SK-N-SH (cell line): ENCODE results near the gene HOXA6. TPM values are rescaled to one million over a fixed set of nuclear protein-coding genes. Genes with fewer than 3 reads are reported as not detected.

Experiments used
- CTCF ChIA-PET: fragments of 300-600, 350-600 bp; formaldehyde crosslinking; extraction: SDS; loops from one replicate; lab custom pipeline; 2021; lab: Yijun Ruan, JAX
- POLR2A ChIA-PET: fragments of 350-600 bp; sonication (Branson Sonifier 250); formaldehyde crosslinking; extraction: SDS; loops from one replicate; lab custom pipeline; 2020; ENCODE audit warnings: antibody characterized with exemption, inconsistent platforms; lab: Yijun Ruan, JAX
- DNase-seq: peaks from one replicate; pipeline ENCODE4 v3.0.0; 2012
- H2AFZ ChIP-seq: fragments of 200-600 bp; sonication (generic); 2 replicates; pipeline ENCODE4 v1.8.1; 2016; ENCODE audit warnings: antibody characterized with exemption, mild to moderate bottlenecking, low read depth
- H3F3A ChIP-seq: fragments of 200-600 bp; sonication (generic); replicated peaks from 2 replicates; pipeline ENCODE3; 2016; ENCODE audit warnings: antibody characterized with exemption, mild to moderate bottlenecking; ENCODE audit not compliant: insufficient read depth
- H3K27ac ChIP-seq, 2 experiments: fragments of 200-500 bp in 1 of 2; fragments of 200-600 bp in 1 of 2; sonication (Bioruptor generic) in 1 of 2; sonication (generic), shearing (Covaris generic) in 1 of 2; 2 replicates each; pipeline versions ENCODE4 v1.5.1 to v1.6.1; 2014 to 2016; ENCODE audit warnings: low read depth in 2 of 2, inconsistent platforms in 1 of 2, low read length in 1 of 2, mild to moderate bottlenecking in 1 of 2, mixed read lengths in 1 of 2
- H3K27me3 ChIP-seq: fragments of 200-600 bp; sonication (generic), shearing (Covaris generic); 2 replicates; pipeline ENCODE4 v1.6.1; 2016; ENCODE audit warnings: mixed run types; ENCODE audit not compliant: insufficient read depth
- H3K36me3 ChIP-seq, 2 experiments: fragments of 200-500 bp in 1 of 2; fragments of 200-600 bp in 1 of 2; sonication (Bioruptor generic) in 1 of 2; sonication (generic) in 1 of 2; replicated peaks in 1 of 2; 2 replicates each; pipeline versions ENCODE3 to v1.5.1; 2014 to 2016; ENCODE audit warnings: low read length in 1 of 2, mild to moderate bottlenecking in 1 of 2; ENCODE audit not compliant: insufficient read depth in 2 of 2, control insufficient read depth in 1 of 2
- H3K4me1 ChIP-seq, 2 experiments: fragments of 200-500 bp in 1 of 2; fragments of 200-600 bp in 1 of 2; sonication (Bioruptor generic) in 1 of 2; sonication (generic), shearing (Covaris generic) in 1 of 2; 2 replicates each; pipeline versions ENCODE4 v1.5.1 to v1.6.1; 2014 to 2016; ENCODE audit warnings: low read depth in 1 of 2, low read length in 1 of 2, mixed run types in 1 of 2; ENCODE audit not compliant: insufficient read depth in 2 of 2, control insufficient read depth in 1 of 2
- H3K4me2 ChIP-seq: fragments of 200-600 bp; sonication (generic), shearing (Covaris generic); 2 replicates; pipeline ENCODE4 v1.6.1; 2017; ENCODE audit warnings: mixed run types
- H3K4me3 ChIP-seq, 2 experiments: fragments of 200-500 bp in 1 of 2; fragments of 200-600 bp in 1 of 2; sonication (Bioruptor generic) in 1 of 2; sonication (generic), shearing (Covaris generic) in 1 of 2; 2 replicates each; pipeline versions ENCODE4 v1.5.1 to v1.8.1; 2014 to 2016; ENCODE audit warnings: low read depth in 2 of 2, inconsistent platforms in 1 of 2, low read length in 1 of 2, mild to moderate bottlenecking in 1 of 2, mixed read lengths in 1 of 2, moderate library complexity in 1 of 2
- H3K79me2 ChIP-seq: fragments of 200-600 bp; sonication (generic); 2 replicates; pipeline ENCODE4 v1.8.1; 2017; ENCODE audit warnings: mild to moderate bottlenecking; ENCODE audit not compliant: insufficient read depth
- H3K9ac ChIP-seq: fragments of 200-600 bp; sonication (generic); 2 replicates; pipeline ENCODE4 v1.6.1; 2017; ENCODE audit warnings: mixed run types
- H3K9me2 ChIP-seq: fragments of 200-600 bp; sonication (generic); 2 replicates; pipeline ENCODE4 v1.6.1; 2017; ENCODE audit warnings: mixed run types
- H3K9me3 ChIP-seq: fragments of 200-600 bp; sonication (generic); 2 replicates; pipeline ENCODE4 v1.6.1; 2017; ENCODE audit warnings: mixed run types, mild to moderate bottlenecking, moderate library complexity
- H4K20me1 ChIP-seq: fragments of 200-600 bp; sonication (generic); 2 replicates; pipeline ENCODE4 v1.6.1; 2017; ENCODE audit warnings: mild to moderate bottlenecking, mixed run types; ENCODE audit not compliant: insufficient read depth
- CHD2 ChIP-seq: fragments of 150-350 bp; IDR thresholded peaks from 2 replicates; pipeline ENCODE4 v1.6.1; 2018; ENCODE audit warnings: low read length; ENCODE audit not compliant: partially characterized antibody
- CTCF ChIP-seq: fragments of 200-600 bp; sonication (generic); IDR thresholded peaks from 2 replicates; pipeline ENCODE4 v1.6.1; 2017; ENCODE audit warnings: antibody characterized with exemption, mild to moderate bottlenecking, moderate library complexity
- ELF1 ChIP-seq: IDR thresholded peaks from 2 replicates; pipeline ENCODE4 v1.4.0; 2012
- EP300 ChIP-seq, 2 experiments: IDR thresholded peaks; 2 replicates each; pipeline versions ENCODE4 v1.4.0 to v1.6.1; 2012; ENCODE audit warnings: borderline replicate concordance in 1 of 2, low read depth in 1 of 2, low read length in 1 of 2
- EZH2phosphoT487 ChIP-seq: fragments of 200-600 bp; sonication (generic); IDR thresholded peaks from 2 replicates; pipeline ENCODE4 v1.6.1; 2017; ENCODE audit warnings: low read depth, mixed run types, mild to moderate bottlenecking, antibody characterized with exemption, moderate library complexity, borderline replicate concordance
- GABPA ChIP-seq: IDR thresholded peaks from 2 replicates; pipeline ENCODE4 v1.4.0; 2012; ENCODE audit warnings: low read depth, mild to moderate bottlenecking
- GATA2 ChIP-seq: sonication (generic); formaldehyde crosslinking; IDR thresholded peaks from 2 replicates; pipeline ENCODE4 v1.5.0; 2020; ENCODE audit warnings: mild to moderate bottlenecking, missing genetic modification reagents
- IRF3 ChIP-seq: fragments of 150-350 bp; IDR thresholded peaks from 2 replicates; pipeline ENCODE4 v1.6.1; 2016; ENCODE audit warnings: mild to moderate bottlenecking, low read depth, low read length
- JUND ChIP-seq: IDR thresholded peaks from 2 replicates; pipeline ENCODE4 v1.4.0; 2012
- MAX ChIP-seq: IDR thresholded peaks from 2 replicates; pipeline ENCODE4 v1.4.0; 2012; ENCODE audit warnings: low read depth
- MEF2A ChIP-seq: IDR thresholded peaks from 2 replicates; pipeline ENCODE4 v1.4.0; 2012; ENCODE audit warnings: low read depth, borderline replicate concordance
- NFIC ChIP-seq: IDR thresholded peaks from 2 replicates; pipeline ENCODE4 v1.4.0; 2012; ENCODE audit warnings: borderline replicate concordance
- POLR2AphosphoS5 ChIP-seq: IDR thresholded peaks from 2 replicates; pipeline ENCODE4 v1.6.1; 2012; ENCODE audit warnings: low read depth, low read length
- RAD21 ChIP-seq: IDR thresholded peaks from 2 replicates; pipeline ENCODE4 v1.6.1; 2012; ENCODE audit warnings: mild to moderate bottlenecking, low read length
- RCOR1 ChIP-seq: fragments of 150-350 bp; IDR thresholded peaks from 2 replicates; pipeline ENCODE4 v1.6.1; 2017; ENCODE audit warnings: antibody characterized with exemption, low read length
- RXRA ChIP-seq: IDR thresholded peaks from 2 replicates; pipeline ENCODE4 v1.4.0; 2012; ENCODE audit warnings: low read depth, mild to moderate bottlenecking, borderline replicate concordance
- SIN3A ChIP-seq: IDR thresholded peaks from 2 replicates; pipeline ENCODE4 v1.6.1; 2012; ENCODE audit warnings: low read depth, mild to moderate bottlenecking, low read length, moderate library complexity, borderline replicate concordance
- SMC3 ChIP-seq: IDR thresholded peaks from 2 replicates; pipeline ENCODE4 v1.6.1; 2012; ENCODE audit warnings: low read depth, low read length, improper control_type of control experiment
- USF1 ChIP-seq: IDR thresholded peaks from 2 replicates; pipeline ENCODE4 v1.4.0; 2012; ENCODE audit warnings: low read depth, borderline replicate concordance
- USF2 ChIP-seq: fragments of 150-350 bp; IDR thresholded peaks from 2 replicates; pipeline ENCODE4 v1.6.1; 2017; ENCODE audit warnings: antibody characterized with exemption, low read length, low read depth, borderline replicate concordance
- WGBS: methylation state at CpG from one replicate; pipeline ENCODE4 v1.1.6; 2017; ENCODE audit warnings: low lambda C conversion rate; 5-methylcytosine and 5-hydroxymethylcytosine counted together
- polyA plus RNA-seq, 3 experiments: library from polyadenylated mRNA; depleted of rRNA; stranded (reverse); fragments of >200 nt; gene quantifications; 2 replicates each; pipeline ENCODE4 v1.2.3, GENCODE V29; 2012

HOXA6 gene
- polyA plus RNA-seq, 1 of the 3 experiments (the other 2 are of a cell fraction): not detected

GRCh38 chr7:27191833-27192545, 44.4 kb upstream of the HOXA6 start:
- 25% methylated on average over 32 of the region's 42 CpGs for WGBS
- Histone ChIP-seq H4K20me1 (peaks cover 24% of the 10 kb centered on the region), H3F3A (peaks cover 10% of the 10 kb centered on the region), H3K9me3 (no peaks in the 10 kb centered on the region), H3K4me2 (peak overlapping the region; percentile 30; the same call in 1 of the 2 replicates), H3K27me3 (peaks cover 88% of the 10 kb centered on the region), H3K4me3 (no peak overlapping the region; a peak in 1 of 4 replicates), H3K9ac (no peak overlapping the region), H3K27ac (no peak overlapping the region), H3K79me2 (no peaks in the 10 kb centered on the region), H2AFZ (no peak overlapping the region), H3K36me3 (no peaks in the 10 kb centered on the region), H3K4me1 (peaks cover 0 to 4% of the 10 kb centered on the region in 2 experiments; a peak in 1 of 4 replicates), H3K9me2 (no peaks in the 10 kb centered on the region)
- TF ChIP-seq RAD21: no peak
- no peak for TF ChIP-seq USF2
- TF ChIP-seq EZH2phosphoT487: no peak
- no peak for TF ChIP-seq POLR2AphosphoS5
- no peak for TF ChIP-seq EP300 (IDR thresholded peaks at IDR 0.05; ENCODE audit: borderline replicate concordance in 1 of 2, low read depth in 1 of 2, low read length in 1 of 2)
- no peak for TF ChIP-seq RCOR1
- TF ChIP-seq MAX: no peak
- no peak for TF ChIP-seq RXRA
- no peak for TF ChIP-seq CTCF
- TF ChIP-seq USF1: no peak
- TF ChIP-seq SMC3: no peak
- no peak for TF ChIP-seq ELF1
- TF ChIP-seq CHD2: no peak
- TF ChIP-seq MEF2A: no peak
- no peak for TF ChIP-seq JUND
- no peak for TF ChIP-seq GABPA
- TF ChIP-seq IRF3: no peak
- no peak for TF ChIP-seq SIN3A
- no peak for TF ChIP-seq GATA2
- TF ChIP-seq NFIC: no peak
- DNase-seq: no peak
- ChIA-PET CTCF (interaction anchor here (1.1 to 10.7 kb wide), 12 partner anchors 14 to 1340 kb away, joined by 3 to 84 read pairs (median 4); partner anchors contain the start of gene HOXA5), POLR2A (interaction anchor here (0.5 kb wide), 1 partner anchor 813 kb away, joined by 3 read pairs; no protein-coding TSS in a partner anchor)
